H1 (cell line): ENCODE measurements around the gene LRRC4C. TPM values are rescaled to one million over a fixed set of nuclear protein-coding genes. Genes with fewer than 3 reads are reported as not detected.
A peak's percentile ranks its signal among the peaks of the same experiment; 100 is the strongest.

Experiments
- CTCF ChIA-PET: fragments of 300-600 bp; sonication (Branson Sonifier 250); formaldehyde crosslinking; loops from one replicate; lab custom pipeline; 2021; ENCODE audit not compliant: partially characterized antibody; lab: Charles Lee
- POLR2A ChIA-PET: fragments of 300-600 bp; sonication (Branson Sonifier 250); formaldehyde crosslinking; loops from one replicate; lab custom pipeline; 2021; ENCODE audit warnings: inconsistent platforms; ENCODE audit not compliant: partially characterized antibody; lab: Charles Lee
- DNase-seq, 2 experiments: peaks; one replicate each; pipeline versions ENCODE4 v3.0.0 to v3.0.0-alpha.2; 2010 to 2022; ENCODE audit warnings: low spot score in 2 of 2, low read depth in 1 of 2, mixed read lengths in 1 of 2
- FAIRE-seq: peaks from 2 replicates; lab custom pipeline; 2011; peaks lifted over from hg19 to GRCh38; lab: Jason Lieb, UNC
- H2AFZ ChIP-seq: 2 replicates; pipeline ENCODE4 v1.8.1; 2012; ENCODE audit warnings: low read length, inconsistent platforms
- H2AK5ac ChIP-seq: 2 replicates; pipeline ENCODE4 v1.6.1; 2013; ENCODE audit warnings: low read depth, low read length
- H2BK120ac ChIP-seq: replicated peaks from 2 replicates; pipeline ENCODE3; 2013; ENCODE audit warnings: low read depth, low read length, inconsistent platforms
- H2BK12ac ChIP-seq: 2 replicates; pipeline ENCODE4 v1.6.1; 2013; ENCODE audit warnings: low read depth, low read length
- H2BK15ac ChIP-seq: 2 replicates; pipeline ENCODE4 v1.6.1; 2013; ENCODE audit warnings: low read length
- H2BK20ac ChIP-seq: 2 replicates; pipeline ENCODE4 v1.6.1; 2013; ENCODE audit warnings: low read length
- H2BK5ac ChIP-seq: 2 replicates; pipeline ENCODE4 v1.6.1; 2013; ENCODE audit warnings: low read depth, low read length
- H3K14ac ChIP-seq: 2 replicates; pipeline ENCODE4 v1.6.1; 2013; ENCODE audit warnings: inconsistent platforms; ENCODE audit not compliant: insufficient read length
- H3K18ac ChIP-seq: 2 replicates; pipeline ENCODE4 v1.6.1; 2013; ENCODE audit warnings: low read length; ENCODE audit errors: extremely low read depth
- H3K23ac ChIP-seq: 2 replicates; pipeline ENCODE4 v1.6.1; 2013; ENCODE audit warnings: inconsistent platforms; ENCODE audit not compliant: insufficient read length
- H3K23me2 ChIP-seq: 2 replicates; pipeline ENCODE4 v1.6.1; 2013; ENCODE audit warnings: low read depth, low read length
- H3K27ac ChIP-seq: 2 replicates; pipeline ENCODE4 v1.6.1; 2011; ENCODE audit warnings: low read depth, low read length, inconsistent platforms
- H3K27me3 ChIP-seq, 4 experiments: replicated peaks in 1 of 4; 1 replicate in 1 of 4; 2 replicates in 3 of 4; pipeline versions ENCODE4 v1.6.1 to v1.8.1; 2011 to 2013; ENCODE audit warnings: low read length in 3 of 4, mild to moderate bottlenecking in 3 of 4, inconsistent platforms in 2 of 4, mixed read lengths in 2 of 4, moderate library complexity in 1 of 4; ENCODE audit not compliant: control insufficient read depth in 3 of 4, insufficient read depth in 3 of 4; ENCODE audit errors: extremely low read depth in 1 of 4
- H3K36me3 ChIP-seq, 4 experiments: 2 replicates each; pipeline versions ENCODE4 v1.6.1 to v1.8.1; 2011 to 2013; ENCODE audit warnings: mild to moderate bottlenecking in 4 of 4, low read length in 3 of 4, moderate library complexity in 2 of 4, control low read depth in 1 of 4, inconsistent platforms in 1 of 4; ENCODE audit not compliant: insufficient read depth in 4 of 4, control insufficient read depth in 2 of 4
- H3K4ac ChIP-seq: replicated peaks from 2 replicates; pipeline ENCODE3; 2013; ENCODE audit warnings: low read length, low read depth, mixed read lengths, inconsistent platforms; ENCODE audit not compliant: insufficient read length
- H3K4me1 ChIP-seq, 4 experiments: replicated peaks in 1 of 4; 1 replicate in 1 of 4; 2 replicates in 3 of 4; pipeline versions ENCODE4 v1.6.1 to v1.8.1; 2011 to 2013; ENCODE audit warnings: low read length in 3 of 4, inconsistent platforms in 2 of 4, mixed read lengths in 1 of 4; ENCODE audit not compliant: insufficient read depth in 4 of 4, control insufficient read depth in 3 of 4
- H3K4me2 ChIP-seq, 2 experiments: 2 replicates each; pipeline versions ENCODE4 v1.6.1 to v1.8.1; 2011 to 2013; ENCODE audit warnings: low read depth in 2 of 2, low read length in 2 of 2, control low read depth in 1 of 2, inconsistent platforms in 1 of 2, mild to moderate bottlenecking in 1 of 2; ENCODE audit not compliant: insufficient read depth in 1 of 2
- H3K4me3 ChIP-seq, 4 experiments: fragments of 200-600, 300-600 bp in 1 of 4; sonication (generic), shearing (Covaris generic), sonication (Bioruptor Twin) in 1 of 4; 2 replicates each; pipeline versions ENCODE4 v1.5.1 to v1.8.1; 2011 to 2016; ENCODE audit warnings: low read length in 4 of 4, low read depth in 3 of 4, control low read depth in 2 of 4, inconsistent platforms in 2 of 4, mild to moderate bottlenecking in 2 of 4, mixed read lengths in 1 of 4, moderate library complexity in 1 of 4; ENCODE audit not compliant: insufficient read depth in 2 of 4; ENCODE audit errors: extremely low read depth in 1 of 4
- H3K56ac ChIP-seq: replicated peaks from 2 replicates; pipeline ENCODE3; 2013; ENCODE audit warnings: low read depth, mild to moderate bottlenecking, mixed read lengths, low read length, inconsistent platforms; ENCODE audit not compliant: insufficient read length
- H3K79me1 ChIP-seq: 2 replicates; pipeline ENCODE4 v1.6.1; 2013; ENCODE audit warnings: low read depth, low read length, control low read depth
- H3K79me2 ChIP-seq, 2 experiments: 2 replicates each; pipeline versions ENCODE4 v1.6.1 to v1.8.1; 2012 to 2013; ENCODE audit warnings: low read length in 2 of 2, mild to moderate bottlenecking in 2 of 2, inconsistent platforms in 1 of 2; ENCODE audit not compliant: insufficient read depth in 2 of 2, control insufficient read depth in 1 of 2
- H3K9ac ChIP-seq, 4 experiments: replicated peaks in 1 of 4; 1 replicate in 1 of 4; 2 replicates in 3 of 4; pipeline versions ENCODE4 v1.6.1 to v1.8.1; 2011 to 2013; ENCODE audit warnings: low read depth in 3 of 4, low read length in 3 of 4, control low read depth in 2 of 4, mild to moderate bottlenecking in 2 of 4, moderate library complexity in 2 of 4, inconsistent platforms in 1 of 4; ENCODE audit errors: extremely low read depth in 1 of 4
- H3K9me3 ChIP-seq, 2 experiments: 2 replicates each; pipeline versions ENCODE4 v1.6.1 to v1.8.1; 2012 to 2013; ENCODE audit warnings: mild to moderate bottlenecking in 2 of 2, moderate library complexity in 2 of 2, control low read depth in 1 of 2, inconsistent platforms in 1 of 2, low read depth in 1 of 2, low read length in 1 of 2, mixed read lengths in 1 of 2; ENCODE audit not compliant: insufficient read depth in 2 of 2
- H4K20me1 ChIP-seq, 2 experiments: replicated peaks in 1 of 2; 2 replicates each; pipeline versions ENCODE3 to v1.8.1; 2011 to 2013; ENCODE audit warnings: inconsistent platforms in 2 of 2, low read length in 2 of 2, mild to moderate bottlenecking in 1 of 2; ENCODE audit not compliant: insufficient read depth in 2 of 2, control insufficient read depth in 1 of 2
- H4K5ac ChIP-seq: 2 replicates; pipeline ENCODE4 v1.6.1; 2013; ENCODE audit warnings: low read length, low read depth, mixed read lengths, inconsistent platforms; ENCODE audit not compliant: insufficient read length
- H4K8ac ChIP-seq: 2 replicates; pipeline ENCODE4 v1.8.0; 2013; ENCODE audit warnings: mild to moderate bottlenecking, moderate library complexity, low read length, inconsistent platforms; ENCODE audit not compliant: insufficient read depth; ENCODE audit errors: extremely low read depth
- H4K91ac ChIP-seq: replicated peaks from 2 replicates; pipeline ENCODE3; 2013; ENCODE audit warnings: low read length, mixed read lengths, inconsistent platforms; ENCODE audit not compliant: insufficient read length
- CTCF ChIP-seq, 3 experiments: IDR thresholded peaks; 1 replicate in 2 of 3; 2 replicates in 1 of 3; pipeline versions ENCODE4 v1.5.1 to v1.6.1; 2011; ENCODE audit warnings: low read length in 3 of 3, mild to moderate bottlenecking in 3 of 3, inconsistent platforms in 2 of 3, low read depth in 1 of 3, moderate library complexity in 1 of 3; ENCODE audit not compliant: insufficient read depth in 1 of 3; ENCODE audit errors: control extremely low read depth in 1 of 3
- POU5F1 ChIP-seq: IDR thresholded peaks from 2 replicates; pipeline ENCODE4 v1.6.1; 2011; ENCODE audit warnings: low read depth, mild to moderate bottlenecking, low read length, moderate library complexity
- RAD21 ChIP-seq, 2 experiments: IDR thresholded peaks in 1 of 2; conservative IDR thresholded peaks in 1 of 2; 2 replicates each; pipeline ENCODE4 v1.6.1; 2011; ENCODE audit warnings: low read depth in 2 of 2, low read length in 2 of 2, improper control_type of control experiment in 1 of 2, inconsistent platforms in 1 of 2, mild to moderate bottlenecking in 1 of 2, moderate library complexity in 1 of 2
- USF2 ChIP-seq: IDR thresholded peaks from 2 replicates; pipeline ENCODE4 v1.6.1; 2011; ENCODE audit warnings: low read length, improper control_type of control experiment
- WGBS, 2 experiments: shearing (Covaris generic) in 1 of 2; methylation state at CpG; one replicate each; pipeline versions ENCODE4 v1.1.6 to v1.1.7; 2013 to 2015; ENCODE audit warnings: low lambda C conversion rate in 2 of 2, mixed read lengths in 2 of 2, inconsistent platforms in 1 of 2, low coverage in 1 of 2, missing lambda C conversion rate in 1 of 2; ENCODE audit not compliant: insufficient replicate concordance in 2 of 2, insufficient coverage in 1 of 2, insufficient read length in 1 of 2; ENCODE audit errors: extremely low coverage in 1 of 2, missing lambda C conversion rate in 1 of 2; 5-methylcytosine and 5-hydroxymethylcytosine counted together
- polyA plus RNA-seq, 7 experiments: library from polyadenylated mRNA; depleted of rRNA in 3 of 7; stranded (reverse) in 5 of 7; unstranded in 2 of 7; fragments of >200 nt in 5 of 7; fragments of 200-250 nt in 2 of 7; gene quantifications; 1 replicate in 5 of 7; 2 replicates in 1 of 7; 4 replicates in 1 of 7; pipeline versions ENCODE4 v1.2.1 to v1.2.3, GENCODE V29; 2011 to 2013; ENCODE audit warnings: missing spikeins in 2 of 7, mixed read lengths in 2 of 7
- total RNA-seq: library from RNA; stranded (reverse); fragmentation: NEBNext Ultra II Directional; extraction: Animal tissue kit (Norgen Biotek cat#: 25700); gene quantifications from 2 replicates; pipeline ENCODE4 v1.2.1, GENCODE V29; 2021

The LRRC4C gene
- total and polyA plus RNA-seq, 2 of the 8 experiments (the other 6 are each of a cell fraction or from before 2014, with no cell fraction given) = 0.23 to 2.2 TPM

GRCh38 chr11:41175304-41175972 lies 284.0 kb downstream of the LRRC4C start:
- no peak overlapping the region for H2BK20ac ChIP-seq
- H3K36me3 ChIP-seq = no peaks in the 10 kb centered on the region
- ChIA-PET CTCF (interaction anchor here (1.2 to 2.3 kb wide), 3 partner anchors 30 to 869 kb away, joined by 3 to 12 read pairs (median 4); no protein-coding TSS in a partner anchor), POLR2A (no interaction called here)
- H3K9ac ChIP-seq = no peak overlapping the region
- H2BK12ac ChIP-seq = no peak overlapping the region
- H3K27ac ChIP-seq = no peak overlapping the region
- H3K79me2 ChIP-seq = no peaks in the 10 kb centered on the region
- H4K20me1 ChIP-seq = no peaks in the 10 kb centered on the region
- no peak overlapping the region for H4K8ac ChIP-seq
- H3K18ac ChIP-seq = no peak overlapping the region
- H3K23ac ChIP-seq = no peak overlapping the region
- no peak overlapping the region for H4K5ac ChIP-seq
- no peak overlapping the region for H3K4ac ChIP-seq
- H3K79me1 ChIP-seq = no peaks in the 10 kb centered on the region
- no peak overlapping the region for H2BK15ac ChIP-seq
- no peak for FAIRE-seq
- H3K9me3 ChIP-seq = no peaks in the 10 kb centered on the region
- whole genome bisulfite sequencing, 2 experiments = 80% methylated on average over 1 of the region's 1 CpG; no CpG with 5 or more reads in 1 of the 2 experiments
- TF ChIP-seq POU5F1 (no peak), CTCF (IDR thresholded peaks at IDR 0.05; ENCODE audit: control extremely low read depth in 1 of 3, insufficient read depth in 1 of 3, low read depth in 1 of 3, low read length in 3 of 3) (peak in 2 of 3 experiments; percentile 26 to 40; a peak in 2 of 4 replicates), USF2 (no peak), RAD21 (IDR thresholded peaks at IDR 0.05 in 1 of 2, conservative IDR thresholded peaks at IDR 0.05 in 1 of 2; ENCODE audit: low read depth in 2 of 2, low read length in 2 of 2) (peak; percentile 75 to 76)
- H2AK5ac ChIP-seq = no peak overlapping the region
- H2BK120ac ChIP-seq = no peak overlapping the region
- H2AFZ ChIP-seq = 0 out of 2 replicates have a peak overlapping the region, but pooled peaks have one; percentile 11
- H3K14ac ChIP-seq = no peak overlapping the region
- no peak overlapping the region for H3K4me2 ChIP-seq
- no peak overlapping the region for H2BK5ac ChIP-seq
- no peak for DNase-seq
- no peak overlapping the region for H4K91ac ChIP-seq
- peaks cover 0 to 7% (median 2%) of the 10 kb centered on the region in 4 experiments; a peak in 3 of 7 replicates for H3K4me1 ChIP-seq
- no peaks in the 10 kb centered on the region for H3K27me3 ChIP-seq
- no peak overlapping the region for H3K4me3 ChIP-seq
- no peak overlapping the region for H3K56ac ChIP-seq
- H3K23me2 ChIP-seq = no peaks in the 10 kb centered on the region
